ENCODE data around the gene DROSHA. TPM values are rescaled to one million over a fixed set of nuclear protein-coding genes. Genes with fewer than 3 reads are reported as not detected.

Gene DROSHA
- 97.0 and 101 TPM in 2 replicates for total RNA-seq (2014; rRNA removed; shearing (Covaris generic))

DNA sequence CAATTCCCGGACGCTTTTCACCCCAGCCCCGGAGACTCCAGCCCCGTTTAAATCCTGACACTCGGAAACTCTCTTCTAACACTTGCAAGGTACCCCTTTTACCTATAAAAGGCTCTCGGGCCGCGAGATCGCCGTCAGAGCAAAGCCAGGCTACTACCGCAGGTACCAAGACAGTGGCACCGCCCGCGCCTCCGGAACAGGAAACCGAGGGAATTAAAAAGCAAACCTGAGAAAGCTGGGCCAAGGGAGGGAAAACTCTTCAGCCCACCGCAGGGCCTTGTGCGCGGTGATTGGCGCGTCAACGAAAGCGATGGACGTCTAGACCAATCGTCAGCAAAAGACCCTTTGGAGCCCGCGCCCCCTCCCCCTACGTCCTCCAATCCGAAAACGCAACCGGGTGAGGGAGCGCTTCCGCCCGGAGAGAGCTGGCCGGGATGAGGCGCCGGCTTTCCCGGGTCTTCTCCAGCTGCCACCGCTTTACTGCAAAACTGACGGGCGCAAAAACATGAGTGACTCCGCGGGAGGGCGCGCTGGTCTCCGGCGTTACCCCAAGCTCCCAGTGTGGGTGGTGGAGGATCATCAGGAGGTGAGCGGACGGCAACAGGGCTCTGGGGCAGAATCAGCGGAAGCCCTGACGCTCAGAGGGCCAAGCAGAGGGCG, at the start of gene DROSHA, which contains the start of gene C5orf22:
Gene DROSHA (minus strand): TSS at position 206 of the 660 bp plus-strand sequence. CDS start 3,034 bp downstream, outside the sequence.
Gene C5orf22 (plus strand): TSS at position 414 of the 660 bp plus-strand sequence. CDS start 92 bp downstream, at position 506.

Small RNA genes lying within 50 kb of the gene (small RNA-seq; reads per million reads assigned to genes)
- not detected for gene RF00019

Other genes with a start within 250 kb of the DROSHA start
- gene C5orf22, start 208 bp upstream of the DROSHA start, total RNA-seq (2014; rRNA removed; shearing (Covaris generic)): 12.8 and 17.6 TPM in 2 replicates
- 5.5 and 6.0 TPM in 2 replicates for gene PDZD2, start 107.0 kb upstream of the DROSHA start, total RNA-seq (2014; rRNA removed; shearing (Covaris generic))

Measured in A375 (cell line).